ENCODE results near the gene DDX41. TPM values are rescaled to one million over a fixed set of nuclear protein-coding genes. Genes with fewer than 3 reads are reported as not detected.

The DDX41 gene
- total RNA-seq, 4 donors from 2014 or later, result 119 to 170 (median 145) TPM

- H3K4me1 ChIP-seq, result peaks cover 19 to 51% of the 10 kb centered on the region in 2 donors
- H3K27ac ChIP-seq, result peak overlapping the region in 2 of 3 donors; percentile 76 to 84
- H3K27me3 ChIP-seq, result no peaks in the 10 kb centered on the region
- intact Hi-C loops (cut with DNase I), result no loop called here
- no peaks in the 10 kb centered on the region for H3K36me3 ChIP-seq
- H3K9me3 ChIP-seq, result no peaks in the 10 kb centered on the region
- peak in 1 of 2 donors; percentile 11 for DNase-seq
- WGBS, 2 donors, result 85 to 94% methylated on average over 7 of the region's 14 CpGs
- no peak overlapping the region for H3K4me3 ChIP-seq (replicated peaks in 1 of 3)
- no peak for TF ChIP-seq POLR2A (IDR thresholded peaks at IDR 0.05)
- no peak for TF ChIP-seq CTCF (IDR thresholded peaks at IDR 0.05)
These were observed 21.3 kb downstream of the DDX41 start for GRCh38 chr5:177495243-177496060.

- TF ChIP-seq CTCF (IDR thresholded peaks at IDR 0.05), result no peak
- no peak for TF ChIP-seq POLR2A (IDR thresholded peaks at IDR 0.05)
- Histone ChIP-seq H3K9me3 (no peaks in the 10 kb centered on the region), H3K4me1 (peaks cover 19 to 51% of the 10 kb centered on the region in 2 donors), H3K27ac (peak overlapping the region in 2 of 3 donors; percentile 58 to 70), H3K27me3 (no peaks in the 10 kb centered on the region), H3K4me3 (replicated peaks in 1 of 3) (no peak overlapping the region), H3K36me3 (peaks cover 0 to 6% of the 10 kb centered on the region in 2 donors)
- intact Hi-C loops (cut with DNase I), result no loop called here
- WGBS, 2 donors, result 62 to 64% methylated on average over 9 to 10 of the region's 11 CpGs
- peak; percentile 25 to 30 for DNase-seq
These were observed 22.2 kb downstream of the DDX41 start for GRCh38 chr5:177494346-177495195.

GRCh38 chr5:177493795-177494345 lies 22.9 kb downstream of the DDX41 start:
- peaks cover 0 to 6% of the 10 kb centered on the region in 2 donors for H3K36me3 ChIP-seq
- WGBS, 2 donors, result 82 to 88% methylated on average over 5 of the region's 5 CpGs
- H3K27me3 ChIP-seq, result no peaks in the 10 kb centered on the region
- H3K4me3 ChIP-seq (replicated peaks in 1 of 3), result no peak overlapping the region
- peak overlapping the region in 2 of 3 donors; percentile 58 to 70 for H3K27ac ChIP-seq
- intact Hi-C loops (cut with DNase I), result no loop called here
- DNase-seq, result no peak
- peaks cover 19 to 51% of the 10 kb centered on the region in 2 donors for H3K4me1 ChIP-seq
- no peaks in the 10 kb centered on the region for H3K9me3 ChIP-seq
- TF ChIP-seq POLR2A (IDR thresholded peaks at IDR 0.05) (no peak), CTCF (IDR thresholded peaks at IDR 0.05) (no peak)

GRCh38 chr5:177492841-177493240 lies 23.9 kb downstream of the DDX41 start:
- H3K36me3 ChIP-seq, result peaks cover under 1 to 8% of the 10 kb centered on the region in 2 donors
- no peak overlapping the region for H3K4me3 ChIP-seq (replicated peaks in 1 of 3)
- no peak for TF ChIP-seq CTCF (IDR thresholded peaks at IDR 0.05)
- TF ChIP-seq POLR2A (IDR thresholded peaks at IDR 0.05), result no peak
- intact Hi-C loops (cut with DNase I), result no loop called here
- H3K27me3 ChIP-seq, result no peaks in the 10 kb centered on the region
- peaks cover 19 to 44% of the 10 kb centered on the region in 2 donors for H3K4me1 ChIP-seq
- DNase-seq, result peak; percentile 26 to 81
- no peaks in the 10 kb centered on the region for H3K9me3 ChIP-seq
- no peak overlapping the region for H3K27ac ChIP-seq
- WGBS, 2 donors, result 41 to 60% methylated on average over 6 to 7 of the region's 7 CpGs
